H9 (cell line): ENCODE results near the gene PLLP. TPM values are rescaled to one million over a fixed set of nuclear protein-coding genes. Genes with fewer than 3 reads are reported as not detected.

ENCODE experiments used
- DNase-seq: peaks from one replicate; pipeline ENCODE4 v3.0.0-alpha.2; 2017
- H2AFZ ChIP-seq: one replicate; pipeline ENCODE4 v1.6.1; 2013; ENCODE audit warnings: mild to moderate bottlenecking, low read length, control low read depth, moderate library complexity
- H2AK5ac ChIP-seq: 2 replicates; pipeline ENCODE4 v1.6.1; 2013; ENCODE audit warnings: low read length, control low read depth, mixed read lengths; ENCODE audit not compliant: insufficient read length
- H2BK120ac ChIP-seq: one replicate; pipeline ENCODE4 v1.6.1; 2013; ENCODE audit warnings: low read depth, mild to moderate bottlenecking, low read length, control low read depth, inconsistent platforms; ENCODE audit not compliant: poor library complexity, severe bottlenecking
- H2BK12ac ChIP-seq: 2 replicates; pipeline ENCODE4 v1.6.1; 2013; ENCODE audit warnings: low read length, control low read depth, mixed read lengths, low read depth; ENCODE audit not compliant: insufficient read length
- H2BK15ac ChIP-seq: 2 replicates; pipeline ENCODE4 v1.6.1; 2013; ENCODE audit warnings: low read depth, low read length, control low read depth
- H2BK20ac ChIP-seq: one replicate; pipeline ENCODE4 v1.6.1; 2013; ENCODE audit warnings: low read depth, mild to moderate bottlenecking, low read length, control low read depth, inconsistent platforms; ENCODE audit not compliant: poor library complexity, severe bottlenecking
- H2BK5ac ChIP-seq: 2 replicates; pipeline ENCODE4 v1.6.1; 2013; ENCODE audit warnings: low read length, control low read depth, mixed read lengths; ENCODE audit not compliant: insufficient read length
- H3K14ac ChIP-seq: 2 replicates; pipeline ENCODE4 v1.6.1; 2013; ENCODE audit warnings: low read length, control low read depth; ENCODE audit not compliant: insufficient read depth
- H3K18ac ChIP-seq: 2 replicates; pipeline ENCODE4 v1.6.1; 2013; ENCODE audit warnings: low read depth, mild to moderate bottlenecking, mixed read lengths, low read length, control low read depth; ENCODE audit not compliant: insufficient read length
- H3K23ac ChIP-seq: 2 replicates; pipeline ENCODE4 v1.6.1; 2013; ENCODE audit warnings: low read length, control low read depth, mixed read lengths, low read depth; ENCODE audit not compliant: insufficient read length
- H3K23me2 ChIP-seq: 2 replicates; pipeline ENCODE4 v1.6.1; 2013; ENCODE audit warnings: low read depth, mild to moderate bottlenecking, mixed read lengths, low read length, control low read depth; ENCODE audit not compliant: insufficient read length, poor library complexity, severe bottlenecking
- H3K27ac ChIP-seq: 2 replicates; pipeline ENCODE4 v1.5.1; 2013; ENCODE audit warnings: low read length, control low read depth, mixed read lengths, low read depth; ENCODE audit not compliant: insufficient read length
- H3K27me3 ChIP-seq: 2 replicates; pipeline ENCODE4 v1.6.1; 2013; ENCODE audit warnings: low read length, control low read depth, inconsistent platforms; ENCODE audit not compliant: insufficient read depth
- H3K4ac ChIP-seq: 2 replicates; pipeline ENCODE4 v1.6.1; 2013; ENCODE audit warnings: low read depth, mild to moderate bottlenecking, control low read depth, inconsistent platforms, low read length, moderate library complexity
- H3K4me1 ChIP-seq: 2 replicates; pipeline ENCODE4 v1.6.1; 2013; ENCODE audit warnings: low read length, control low read depth, inconsistent platforms; ENCODE audit not compliant: insufficient read depth
- H3K4me2 ChIP-seq: 2 replicates; pipeline ENCODE4 v1.6.1; 2013; ENCODE audit warnings: low read length, control low read depth, mixed read lengths; ENCODE audit not compliant: insufficient read length, insufficient read depth
- H3K56ac ChIP-seq: 2 replicates; pipeline ENCODE4 v1.6.1; 2013; ENCODE audit warnings: low read depth, mild to moderate bottlenecking, mixed read lengths, low read length, control low read depth; ENCODE audit not compliant: insufficient read length
- H3K79me1 ChIP-seq: 2 replicates; pipeline ENCODE4 v1.6.1; 2013; ENCODE audit warnings: low read depth, mild to moderate bottlenecking, moderate library complexity, low read length, control low read depth, inconsistent platforms; ENCODE audit not compliant: insufficient read depth, poor library complexity, severe bottlenecking
- H3K79me2 ChIP-seq: 2 replicates; pipeline ENCODE4 v1.6.1; 2013; ENCODE audit warnings: low read length, control low read depth, inconsistent platforms; ENCODE audit not compliant: insufficient read depth
- H3K9ac ChIP-seq: 2 replicates; pipeline ENCODE4 v1.6.1; 2013; ENCODE audit warnings: low read length, control low read depth, mixed read lengths; ENCODE audit not compliant: insufficient read length; ENCODE audit errors: extremely low read depth
- H3K9me3 ChIP-seq: one replicate; pipeline ENCODE4 v1.6.1; 2013; ENCODE audit warnings: low read depth, low read length, inconsistent platforms; ENCODE audit not compliant: control insufficient read depth
- H3T11ph ChIP-seq: one replicate; pipeline ENCODE4 v1.6.1; 2013; ENCODE audit warnings: mild to moderate bottlenecking, low read length, control low read depth, inconsistent platforms
- H4K20me1 ChIP-seq: one replicate; pipeline ENCODE4 v1.6.1; 2013; ENCODE audit not compliant: control insufficient read depth, insufficient read length, insufficient read depth
- H4K5ac ChIP-seq: 2 replicates; pipeline ENCODE4 v1.6.1; 2013; ENCODE audit warnings: low read depth, mild to moderate bottlenecking, mixed read lengths, low read length, control low read depth; ENCODE audit not compliant: insufficient read length
- H4K8ac ChIP-seq: replicated peaks from 2 replicates; pipeline ENCODE4 v1.6.1; 2013; ENCODE audit warnings: low read length, control low read depth, mixed read lengths, low read depth; ENCODE audit not compliant: insufficient read length
- H4K91ac ChIP-seq: 2 replicates; pipeline ENCODE4 v1.6.1; 2013; ENCODE audit warnings: low read depth, mild to moderate bottlenecking, moderate library complexity, mixed read lengths, low read length, control low read depth; ENCODE audit not compliant: insufficient read length
- H3K27ac Mint-ChIP-seq, 3 experiments: 2 replicates in 2 of 3; 3 replicates in 1 of 3; pipeline ENCODE4 v1.8.0; 2020 to 2021; ENCODE audit warnings: mixed read lengths in 3 of 3, mild to moderate bottlenecking in 1 of 3, moderate library complexity in 1 of 3
- H3K27me3 Mint-ChIP-seq: 2 replicates; pipeline ENCODE4 v1.8.0; 2021; ENCODE audit warnings: low read depth, mild to moderate bottlenecking, moderate library complexity, mixed read lengths
- H3K36me3 Mint-ChIP-seq, 3 experiments: 2 replicates in 2 of 3; 3 replicates in 1 of 3; pipeline ENCODE4 v1.8.0; 2020 to 2021; ENCODE audit warnings: low read depth in 3 of 3, mixed read lengths in 3 of 3; ENCODE audit not compliant: insufficient read depth in 1 of 3
- H3K4me1 Mint-ChIP-seq, 2 experiments: 2 replicates each; pipeline ENCODE4 v1.8.0; 2020; ENCODE audit warnings: mixed read lengths in 2 of 2
- H3K4me3 Mint-ChIP-seq, 2 experiments: 2 replicates in 1 of 2; 3 replicates in 1 of 2; pipeline ENCODE4 v1.8.0; 2020 to 2021; ENCODE audit warnings: mild to moderate bottlenecking in 2 of 2, mixed read lengths in 2 of 2, moderate library complexity in 1 of 2
- H3K9me3 Mint-ChIP-seq, 2 experiments: 2 replicates in 1 of 2; 3 replicates in 1 of 2; pipeline ENCODE4 v1.8.0; 2020; ENCODE audit warnings: mild to moderate bottlenecking in 2 of 2, mixed read lengths in 2 of 2, moderate library complexity in 1 of 2
- WGBS: extraction: QIAGEN DNeasy Blood & Tissue Kit; methylation state at CpG from one replicate; pipeline ENCODE4 v1.1.7; 2013; ENCODE audit warnings: missing lambda C conversion rate, low lambda C conversion rate, mixed read lengths; ENCODE audit not compliant: insufficient read length; ENCODE audit errors: extremely low coverage; 5-methylcytosine and 5-hydroxymethylcytosine counted together
- total RNA-seq: library from RNA; stranded (reverse); gene quantifications from 2 replicates; pipeline ENCODE4 v1.2.1, GENCODE V29; 2021
- TF ChIP-seq, protein P1 (sequence below): fragments of 200-600 bp; sonication (generic); conservative IDR thresholded peaks from 3 replicates; pipeline ENCODE4 v1.8.0; 2021; ENCODE audit warnings: antibody characterized with exemption, mild to moderate bottlenecking

PLLP gene
- total RNA-seq, 1 experiment from 2014 or later: 1.8 TPM

DNA sequence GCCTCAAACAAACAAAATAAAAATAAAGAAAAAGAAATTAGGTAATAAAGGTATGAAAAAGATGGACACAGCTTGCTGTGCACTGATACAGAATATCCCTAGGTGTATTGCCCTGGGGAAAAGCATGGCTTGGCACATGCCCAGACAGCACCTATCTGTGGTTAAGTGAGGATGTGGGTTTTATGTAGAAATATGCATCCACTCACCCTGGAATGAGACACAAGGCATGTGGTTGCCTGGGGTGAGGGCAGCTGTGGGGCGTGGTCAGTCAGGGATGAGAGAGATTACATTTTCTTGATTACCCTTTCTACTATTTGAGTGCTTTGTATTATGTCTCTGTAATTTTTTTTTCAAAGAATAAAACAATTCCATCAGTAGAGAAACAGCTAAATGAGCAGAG, 6.9 kb downstream of the PLLP start:
- Histone ChIP-seq H3K9me3 (no peaks in the 10 kb centered on the region), H4K91ac (no peak overlapping the region), H2AFZ (no peak overlapping the region), H3K27ac (no peak overlapping the region), H4K20me1 (no peaks in the 10 kb centered on the region), H3K9ac (no peak overlapping the region), H3K23me2 (no peaks in the 10 kb centered on the region), H3K4me2 (no peak overlapping the region), H2BK15ac (no peak overlapping the region), H3K79me2 (0 out of 2 replicates have a peak, but pooled peaks cover 2% of the 10 kb centered on the region), H3K4me1 (peaks cover 4% of the 10 kb centered on the region; the same call in 1 of the 2 replicates), H3K79me1 (no peaks in the 10 kb centered on the region), H2BK5ac (no peak overlapping the region), H4K5ac (no peak overlapping the region), H2BK120ac (no peak overlapping the region), H3K4ac (no peak overlapping the region), H2BK12ac (no peak overlapping the region), H2BK20ac (no peak overlapping the region), H4K8ac (no peak overlapping the region), H3K23ac (no peak overlapping the region), H3K27me3 (peaks cover 3% of the 10 kb centered on the region; the same call in 1 of the 2 replicates), H3K18ac (no peak overlapping the region), H2AK5ac (no peak overlapping the region), H3T11ph (no peak overlapping the region), H3K14ac (no peak overlapping the region), H3K56ac (no peak overlapping the region)
- TF ChIP-seq, protein P1, sequence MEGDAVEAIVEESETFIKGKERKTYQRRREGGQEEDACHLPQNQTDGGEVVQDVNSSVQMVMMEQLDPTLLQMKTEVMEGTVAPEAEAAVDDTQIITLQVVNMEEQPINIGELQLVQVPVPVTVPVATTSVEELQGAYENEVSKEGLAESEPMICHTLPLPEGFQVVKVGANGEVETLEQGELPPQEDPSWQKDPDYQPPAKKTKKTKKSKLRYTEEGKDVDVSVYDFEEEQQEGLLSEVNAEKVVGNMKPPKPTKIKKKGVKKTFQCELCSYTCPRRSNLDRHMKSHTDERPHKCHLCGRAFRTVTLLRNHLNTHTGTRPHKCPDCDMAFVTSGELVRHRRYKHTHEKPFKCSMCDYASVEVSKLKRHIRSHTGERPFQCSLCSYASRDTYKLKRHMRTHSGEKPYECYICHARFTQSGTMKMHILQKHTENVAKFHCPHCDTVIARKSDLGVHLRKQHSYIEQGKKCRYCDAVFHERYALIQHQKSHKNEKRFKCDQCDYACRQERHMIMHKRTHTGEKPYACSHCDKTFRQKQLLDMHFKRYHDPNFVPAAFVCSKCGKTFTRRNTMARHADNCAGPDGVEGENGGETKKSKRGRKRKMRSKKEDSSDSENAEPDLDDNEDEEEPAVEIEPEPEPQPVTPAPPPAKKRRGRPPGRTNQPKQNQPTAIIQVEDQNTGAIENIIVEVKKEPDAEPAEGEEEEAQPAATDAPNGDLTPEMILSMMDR: no peak
- H3K27ac Mint-ChIP-seq: no peak overlapping the region; a peak in 2 of 7 replicates
- no CpG with 5 or more reads among the region's 1 CpG for WGBS
- no peaks in the 10 kb centered on the region for H3K36me3 Mint-ChIP-seq
- H3K9me3 Mint-ChIP-seq: no peaks in the 10 kb centered on the region
- H3K27me3 Mint-ChIP-seq: peaks cover 21% of the 10 kb centered on the region
- peaks cover 14 to 15% of the 10 kb centered on the region in 2 experiments for H3K4me1 Mint-ChIP-seq
- no peak overlapping the region for H3K4me3 Mint-ChIP-seq
- no peak for DNase-seq
